Measurements from ENCODE around the gene YIPF3. TPM values are rescaled to one million over a fixed set of nuclear protein-coding genes. Genes with fewer than 3 reads are reported as not detected.

YIPF3 gene
- total RNA-seq, 4 donors from 2014 or later, result 66.4 to 110 (median 82.8) TPM

DNA sequence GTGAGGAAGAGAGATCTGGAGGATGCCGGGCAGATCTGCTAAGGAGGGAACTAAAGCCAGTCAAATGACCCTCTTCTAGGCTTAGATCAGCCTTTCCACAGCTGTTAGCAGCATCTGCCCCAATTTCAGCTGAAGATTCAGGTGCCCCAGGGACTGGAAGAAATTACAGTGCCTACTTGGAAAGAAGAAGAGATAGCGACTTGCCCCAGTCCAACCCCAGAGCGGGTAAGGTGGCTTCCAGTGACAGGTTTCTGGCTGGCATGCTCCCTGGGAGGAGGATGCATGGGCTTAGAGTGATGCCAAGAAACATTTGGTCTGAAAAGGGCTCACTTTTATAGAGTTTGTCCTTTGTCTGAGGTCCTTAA, 38.7 kb downstream of the YIPF3 start:
- Histone ChIP-seq H3K4me3 (peak overlapping the region; percentile 77), H3K27ac (peak overlapping the region; percentile 61 to 86 (median 83)), H3K4me1 (peaks cover 0 to 41% (median 11%) of the 10 kb centered on the region in 3 donors), H3K27me3 (no peaks in the 10 kb centered on the region), H3K9me3 (no peaks in the 10 kb centered on the region), H3K36me3 (no peaks in the 10 kb centered on the region)
- TF ChIP-seq POLR2AphosphoS5 (IDR thresholded peaks at IDR 0.05) (no peak), EP300 (IDR thresholded peaks at IDR 0.05) (no peak), POLR2A (IDR thresholded peaks at IDR 0.05) (no peak)
- TF ChIP-seq, protein P1, sequence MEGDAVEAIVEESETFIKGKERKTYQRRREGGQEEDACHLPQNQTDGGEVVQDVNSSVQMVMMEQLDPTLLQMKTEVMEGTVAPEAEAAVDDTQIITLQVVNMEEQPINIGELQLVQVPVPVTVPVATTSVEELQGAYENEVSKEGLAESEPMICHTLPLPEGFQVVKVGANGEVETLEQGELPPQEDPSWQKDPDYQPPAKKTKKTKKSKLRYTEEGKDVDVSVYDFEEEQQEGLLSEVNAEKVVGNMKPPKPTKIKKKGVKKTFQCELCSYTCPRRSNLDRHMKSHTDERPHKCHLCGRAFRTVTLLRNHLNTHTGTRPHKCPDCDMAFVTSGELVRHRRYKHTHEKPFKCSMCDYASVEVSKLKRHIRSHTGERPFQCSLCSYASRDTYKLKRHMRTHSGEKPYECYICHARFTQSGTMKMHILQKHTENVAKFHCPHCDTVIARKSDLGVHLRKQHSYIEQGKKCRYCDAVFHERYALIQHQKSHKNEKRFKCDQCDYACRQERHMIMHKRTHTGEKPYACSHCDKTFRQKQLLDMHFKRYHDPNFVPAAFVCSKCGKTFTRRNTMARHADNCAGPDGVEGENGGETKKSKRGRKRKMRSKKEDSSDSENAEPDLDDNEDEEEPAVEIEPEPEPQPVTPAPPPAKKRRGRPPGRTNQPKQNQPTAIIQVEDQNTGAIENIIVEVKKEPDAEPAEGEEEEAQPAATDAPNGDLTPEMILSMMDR (IDR thresholded peaks at IDR 0.05), result no peak
- no peak for ATAC-seq
- 19 to 23% methylated on average over 3 of the region's 3 CpGs for whole genome bisulfite sequencing, 2 donors (ENCODE audit: low coverage in 1 of 2)

DNA sequence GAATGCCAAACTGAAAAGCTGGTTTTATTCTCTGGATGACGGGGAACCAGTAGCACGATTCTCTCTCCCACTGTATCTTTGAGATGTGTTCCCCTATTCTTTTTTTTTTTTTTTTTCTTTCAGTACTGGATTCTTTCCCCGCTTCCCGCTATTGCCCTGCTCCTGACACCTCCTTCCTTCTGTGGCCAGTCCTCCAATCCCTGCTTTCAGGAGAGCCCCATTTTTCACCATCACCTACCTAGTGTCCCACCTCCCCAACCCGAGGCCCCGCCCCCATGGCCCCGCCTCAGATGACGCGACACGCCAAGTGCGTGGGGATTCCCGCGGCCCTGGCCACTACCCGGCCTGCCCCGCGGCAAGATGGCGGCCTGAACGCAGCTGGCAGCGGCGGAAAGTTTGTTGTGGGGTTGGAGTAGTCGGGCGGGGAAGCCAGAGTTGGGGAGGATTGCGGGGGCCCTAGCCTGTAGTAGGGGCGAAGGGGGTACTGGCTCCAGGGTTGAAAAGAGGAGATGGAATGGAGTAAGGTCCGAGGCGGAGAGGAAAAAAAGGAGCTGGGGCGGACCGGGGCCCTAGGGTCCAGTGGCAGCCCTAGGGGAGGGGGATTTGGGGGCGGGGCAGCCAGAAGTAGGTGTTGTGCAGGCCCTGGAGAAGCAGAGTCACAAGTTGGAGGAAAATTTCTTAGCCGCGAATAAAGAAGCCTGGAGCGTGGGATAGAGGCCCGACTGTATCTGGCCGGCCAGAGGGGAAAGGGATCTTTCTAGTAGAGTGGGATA, 39.3 kb downstream of the YIPF3 start, which contains the start of gene TJAP1:
Gene TJAP1, plus strand, starts transcription at position 336 of the 773 bp plus-strand sequence. CDS start 21,432 bp downstream, outside the sequence.
- peak; percentile 90 for TF ChIP-seq POLR2AphosphoS5 (IDR thresholded peaks at IDR 0.05)
- TF ChIP-seq, protein P1 (IDR thresholded peaks at IDR 0.05), result no peak
- TF ChIP-seq POLR2A (IDR thresholded peaks at IDR 0.05), result peak; percentile 40 to 66
- ATAC-seq, result peak; percentile 99
- no peaks in the 10 kb centered on the region for H3K27me3 ChIP-seq
- H3K36me3 ChIP-seq, result no peaks in the 10 kb centered on the region
- peak within 1 kb of the TSS; percentile 77 for H3K4me3 ChIP-seq
- no peaks in the 10 kb centered on the region for H3K9me3 ChIP-seq
- peaks cover 0 to 41% (median 11%) of the 10 kb centered on the region in 3 donors for H3K4me1 ChIP-seq
- H3K27ac ChIP-seq, result peak within 1 kb of the TSS; percentile 61 to 86 (median 83)
- 0 to 1% methylated on average over 10 to 15 of the region's 34 CpGs for whole genome bisulfite sequencing, 2 donors (ENCODE audit: low coverage in 1 of 2)

DNA sequence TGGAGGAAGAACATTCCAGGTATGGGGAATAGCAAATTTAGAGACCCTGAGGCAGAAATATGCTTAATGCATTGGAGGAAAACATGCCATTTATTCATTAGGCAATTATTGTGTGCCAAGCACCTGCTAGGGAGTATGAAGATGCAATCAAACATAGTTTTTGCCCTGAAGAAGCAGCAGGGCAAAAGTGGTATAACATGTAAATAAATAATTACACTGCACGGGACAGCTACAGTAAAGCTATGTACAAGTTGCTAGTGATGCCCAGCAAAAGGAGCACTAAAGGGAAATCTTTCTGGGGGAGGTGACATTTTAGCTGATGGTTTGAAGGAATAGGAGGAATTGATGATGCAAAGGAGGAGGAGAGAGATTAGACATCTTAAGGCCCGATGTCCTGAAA, 40.0 kb downstream of the YIPF3 start:
- peak overlapping the region; percentile 10 to 86 (median 83) for H3K27ac ChIP-seq
- no peaks in the 10 kb centered on the region for H3K9me3 ChIP-seq
- H3K4me3 ChIP-seq, result peak overlapping the region; percentile 77
- H3K36me3 ChIP-seq, result no peaks in the 10 kb centered on the region
- ATAC-seq, result no peak
- TF ChIP-seq, protein P1 (IDR thresholded peaks at IDR 0.05), result no peak
- TF ChIP-seq POLR2A (IDR thresholded peaks at IDR 0.05) (no peak), EP300 (IDR thresholded peaks at IDR 0.05) (no peak), POLR2AphosphoS5 (IDR thresholded peaks at IDR 0.05) (no peak)
- peaks cover 4% of the 10 kb centered on the region for H3K27me3 ChIP-seq
- 0 to 9% methylated on average over 1 to 2 of the region's 2 CpGs for WGBS, 2 donors (ENCODE audit: low coverage in 1 of 2)
- peaks cover 0 to 41% (median 11%) of the 10 kb centered on the region in 3 donors for H3K4me1 ChIP-seq

DNA sequence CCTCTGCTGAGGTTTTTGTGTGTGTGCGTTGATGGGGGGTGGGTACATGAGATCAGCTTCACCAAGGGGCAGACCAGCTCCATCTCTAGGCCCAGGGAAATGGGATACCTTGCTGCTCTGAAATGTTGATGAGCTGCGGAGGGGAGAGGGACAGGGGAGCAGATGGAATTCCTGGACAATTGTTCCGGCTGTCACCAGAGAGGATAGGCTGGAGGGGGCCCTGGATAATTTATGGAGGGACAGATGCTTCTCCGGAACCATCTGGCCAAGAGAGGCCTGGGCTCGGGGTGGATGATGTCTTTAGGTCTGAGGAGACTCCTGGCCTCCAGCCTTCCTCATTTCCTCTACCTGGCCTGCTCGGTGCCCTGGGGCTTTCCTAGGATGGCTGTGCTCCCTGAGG, 41.2 kb downstream of the YIPF3 start:
- Histone ChIP-seq H3K4me3 (no peak overlapping the region), H3K36me3 (no peaks in the 10 kb centered on the region), H3K4me1 (peaks cover 0 to 34% (median 11%) of the 10 kb centered on the region in 3 donors), H3K27me3 (peaks cover 6% of the 10 kb centered on the region), H3K9me3 (no peaks in the 10 kb centered on the region), H3K27ac (no peak overlapping the region)
- TF ChIP-seq, protein P1 (IDR thresholded peaks at IDR 0.05), result no peak
- no peak for TF ChIP-seq POLR2A (IDR thresholded peaks at IDR 0.05)
- TF ChIP-seq EP300 (IDR thresholded peaks at IDR 0.05), result no peak
- TF ChIP-seq POLR2AphosphoS5 (IDR thresholded peaks at IDR 0.05), result no peak
- ATAC-seq, result no peak
- 81 to 87% methylated on average over 2 to 3 of the region's 6 CpGs for WGBS, 2 donors (ENCODE audit: low coverage in 1 of 2)

DNA sequence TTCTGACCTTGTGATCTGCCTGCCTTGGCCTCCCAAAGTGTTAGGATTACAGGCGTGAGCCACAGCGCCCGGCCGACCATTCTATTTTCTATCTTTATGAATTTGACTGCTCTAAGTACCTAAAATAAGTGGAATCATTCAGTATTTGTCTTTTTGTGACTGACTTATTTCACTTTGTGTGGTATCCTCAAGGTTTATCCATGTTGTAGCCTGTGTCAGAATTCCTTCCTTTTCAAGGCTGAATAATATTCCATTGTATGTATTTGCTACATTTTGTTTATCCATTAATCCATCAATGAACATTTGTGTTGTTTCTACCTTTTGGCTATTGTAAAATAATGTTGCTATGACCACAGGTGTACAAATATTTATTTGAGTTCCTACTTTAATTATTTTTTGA, 44.2 kb downstream of the YIPF3 start:
- Histone ChIP-seq H3K27me3 (peaks cover 27% of the 10 kb centered on the region), H3K9me3 (no peaks in the 10 kb centered on the region), H3K27ac (no peak overlapping the region), H3K36me3 (no peaks in the 10 kb centered on the region), H3K4me1 (peaks cover 0 to 6% (median 0%) of the 10 kb centered on the region in 3 donors), H3K4me3 (no peak overlapping the region)
- TF ChIP-seq POLR2A (IDR thresholded peaks at IDR 0.05) (no peak), EP300 (IDR thresholded peaks at IDR 0.05) (no peak)
- TF ChIP-seq, protein P1 (IDR thresholded peaks at IDR 0.05), result no peak
- WGBS, 2 donors (ENCODE audit: low coverage in 1 of 2), result 89% methylated on average over 3 to 4 of the region's 4 CpGs
- no peak for ATAC-seq
